ENCODE measurements around the gene ZNF831. TPM values are rescaled to one million over a fixed set of nuclear protein-coding genes. Genes with fewer than 3 reads are reported as not detected.

Gene ZNF831
- polyA plus RNA-seq, 3 donors = 0.09 TPM

- DNase-seq = no peak
Observed at GRCh38 chr20:59179988-59180387, 16.4 kb downstream of the ZNF831 start.

DNA sequence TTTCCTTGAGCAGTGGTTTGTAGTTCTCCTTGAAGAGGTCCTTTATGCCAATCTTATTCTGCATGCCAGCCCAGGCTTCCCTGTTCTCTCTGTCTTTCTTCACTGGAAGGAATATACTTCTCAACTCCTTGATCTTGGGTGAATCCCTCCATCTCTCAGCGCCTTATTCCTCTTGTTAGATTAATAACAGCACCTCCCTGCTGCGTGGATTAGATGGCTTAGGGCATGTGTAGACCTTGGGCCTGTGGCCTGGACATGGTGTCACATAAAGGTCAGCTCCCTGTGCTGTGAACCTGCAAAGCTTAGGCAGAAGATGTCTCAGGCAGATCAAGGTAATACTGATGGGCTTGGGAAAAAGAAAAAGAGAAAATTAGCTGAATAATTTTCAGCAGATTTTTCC, 18.3 kb downstream of the ZNF831 start:
- no peak for DNase-seq

DNA sequence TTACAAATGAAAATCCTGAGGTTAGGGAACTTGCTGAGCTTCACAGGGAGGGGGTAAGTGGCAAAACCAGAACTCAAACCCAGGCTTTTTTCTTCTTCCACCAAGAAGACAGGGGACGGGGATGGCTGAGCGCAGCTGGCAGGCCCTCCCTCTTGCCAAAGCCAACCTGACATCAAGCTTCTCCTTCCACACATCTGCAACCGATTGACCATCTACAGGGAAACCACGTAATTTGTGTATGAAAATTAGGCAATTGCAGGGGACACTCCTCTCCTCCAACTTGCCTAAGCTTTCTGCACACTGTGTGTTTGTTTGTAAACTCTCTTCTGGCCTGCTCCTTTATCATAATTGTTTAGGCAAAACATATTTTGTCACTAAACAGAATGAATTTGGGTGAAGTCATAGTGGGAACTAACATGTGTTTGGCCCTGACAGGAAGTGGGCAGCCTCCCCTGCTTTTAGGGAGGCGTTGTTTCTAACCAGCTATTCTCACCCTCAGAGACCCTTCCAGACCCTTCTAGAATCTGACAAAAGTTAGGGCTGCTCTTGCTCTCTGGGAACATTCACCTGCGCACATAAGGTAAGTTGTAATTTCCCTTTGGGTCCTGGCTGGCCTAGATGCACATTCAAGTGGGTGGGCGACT, 18.9 kb downstream of the ZNF831 start:
- DNase-seq = no peak

DNA sequence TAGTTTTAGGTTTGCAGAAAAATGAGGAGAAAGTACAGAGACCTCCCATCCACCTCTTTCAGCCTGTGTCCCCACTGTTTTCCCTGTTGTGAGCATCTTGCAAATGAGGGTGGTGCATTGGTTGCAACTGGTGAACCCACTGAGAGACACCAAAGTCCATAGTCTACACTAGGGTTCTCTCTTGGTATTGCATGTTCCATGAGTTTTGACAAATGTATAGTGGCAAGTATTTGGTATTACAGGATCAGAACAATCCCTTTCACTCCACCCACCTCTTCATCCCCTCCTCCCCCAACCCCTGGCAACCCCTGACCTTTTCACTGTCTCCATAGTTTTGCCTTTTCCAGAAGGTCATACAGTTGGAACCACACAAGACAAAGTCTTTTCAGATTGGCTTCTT, 20.1 kb downstream of the ZNF831 start:
- DNase-seq = no peak

GRCh38 chr20:59184880-59185447, 21.3 kb downstream of the ZNF831 start:
- DNase-seq = no peak

- DNase-seq = no peak
Observed at GRCh38 chr20:59185809-59186208, 22.2 kb downstream of the ZNF831 start.

GRCh38 chr20:59190466-59190865, 26.8 kb downstream of the ZNF831 start:
- DNase-seq = no peak

DNA sequence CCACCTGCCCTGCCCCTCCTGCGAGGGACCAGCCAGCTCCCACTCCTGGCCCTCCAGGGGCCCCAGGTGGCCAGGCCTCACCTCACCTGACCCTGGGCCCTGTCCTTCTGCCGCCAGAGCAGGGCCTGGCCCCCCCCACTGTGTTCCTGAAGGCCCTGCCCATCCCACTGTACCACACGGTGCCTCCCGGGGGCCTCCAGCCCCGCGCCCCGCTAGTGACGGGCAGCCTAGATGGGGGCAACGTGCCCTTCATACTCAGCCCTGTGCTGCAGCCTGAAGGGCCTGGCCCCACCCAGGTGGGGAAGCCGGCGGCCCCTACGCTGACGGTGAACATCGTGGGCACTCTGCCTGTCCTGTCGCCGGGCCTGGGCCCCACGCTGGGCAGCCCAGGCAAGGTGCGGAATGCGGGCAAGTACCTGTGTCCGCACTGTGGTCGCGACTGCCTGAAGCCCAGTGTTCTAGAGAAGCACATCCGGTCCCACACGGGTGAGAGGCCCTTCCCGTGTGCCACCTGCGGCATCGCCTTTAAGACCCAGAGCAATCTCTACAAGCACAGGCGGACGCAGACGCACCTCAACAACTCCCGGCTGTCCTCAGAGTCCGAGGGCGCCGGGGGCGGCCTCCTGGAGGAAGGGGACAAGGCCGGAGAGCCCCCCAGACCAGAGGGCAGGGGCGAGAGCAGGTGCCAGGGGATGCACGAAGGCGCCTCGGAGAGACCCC, 27.6 kb downstream of the ZNF831 start:
- DNase-seq = no peak

DNA sequence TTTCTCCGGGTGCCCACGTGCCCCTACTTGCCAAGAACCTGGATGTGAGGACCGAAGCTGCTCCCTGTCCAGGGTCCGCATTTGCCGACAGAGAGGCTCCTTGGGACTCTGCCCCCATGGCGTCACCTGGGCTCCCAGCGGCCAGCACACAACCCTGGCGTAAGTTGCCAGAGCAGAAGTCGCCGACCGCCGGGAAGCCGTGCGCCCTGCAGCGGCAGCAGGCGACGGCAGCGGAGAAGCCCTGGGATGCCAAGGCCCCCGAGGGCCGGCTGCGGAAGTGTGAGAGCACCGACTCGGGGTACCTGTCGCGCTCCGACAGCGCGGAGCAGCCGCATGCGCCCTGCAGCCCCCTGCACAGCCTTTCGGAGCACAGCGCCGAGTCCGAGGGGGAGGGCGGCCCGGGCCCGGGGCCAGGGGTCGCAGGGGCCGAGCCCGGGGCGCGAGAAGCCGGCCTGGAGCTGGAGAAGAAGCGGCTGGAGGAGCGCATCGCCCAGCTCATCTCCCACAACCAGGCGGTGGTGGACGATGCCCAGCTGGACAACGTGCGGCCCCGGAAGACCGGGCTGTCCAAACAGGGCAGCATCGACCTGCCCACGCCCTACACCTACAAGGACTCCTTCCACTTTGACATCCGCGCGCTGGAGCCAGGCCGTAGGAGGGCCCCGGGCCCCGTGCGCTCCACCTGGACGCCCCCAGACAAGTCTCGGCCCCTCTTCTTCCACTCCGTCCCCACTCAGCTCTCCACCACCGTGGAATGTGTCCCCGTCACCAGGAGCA, 28.3 kb downstream of the ZNF831 start:
- DNase-seq = no peak

DNA sequence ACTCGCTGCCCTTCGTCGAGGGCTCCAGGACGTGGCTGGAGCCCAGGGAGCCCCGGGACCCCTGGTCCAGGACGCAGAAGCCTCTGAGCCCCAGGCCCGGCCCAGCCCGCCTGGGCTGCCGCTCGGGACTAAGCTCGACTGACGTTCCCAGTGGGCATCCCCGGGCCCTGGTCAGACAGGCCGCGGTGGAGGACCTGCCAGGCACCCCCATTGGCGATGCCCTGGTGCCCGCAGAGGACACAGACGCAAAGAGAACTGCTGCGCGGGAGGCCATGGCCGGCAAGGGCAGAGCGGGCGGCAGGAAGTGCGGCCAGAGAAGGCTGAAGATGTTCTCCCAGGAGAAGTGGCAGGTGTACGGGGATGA, 28.9 kb downstream of the ZNF831 start:
- DNase-seq = no peak

DNA sequence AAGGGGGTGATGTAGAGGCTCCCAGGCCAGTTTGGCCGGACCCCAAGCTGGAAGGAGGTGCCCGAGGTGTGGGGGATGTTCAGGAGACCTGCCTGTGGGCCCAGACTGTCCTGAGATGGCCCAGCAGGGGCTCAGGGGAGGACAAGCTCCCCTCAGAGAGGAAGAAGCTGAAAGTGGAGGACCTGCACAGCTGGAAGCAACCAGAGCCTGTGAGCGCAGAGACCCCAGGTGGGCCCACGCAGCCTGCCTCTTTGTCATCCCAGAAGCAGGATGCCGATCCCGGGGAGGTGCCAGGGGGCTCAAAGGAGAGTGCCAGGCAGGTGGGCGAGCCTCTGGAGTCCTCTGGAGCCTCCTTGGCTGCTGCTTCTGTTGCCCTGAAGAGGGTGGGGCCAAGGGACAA, 29.7 kb downstream of the ZNF831 start:
- no peak for DNase-seq

GRCh38 chr20:59194023-59194935, 30.7 kb downstream of the ZNF831 start:
- DNase-seq = no peak

GRCh38 chr20:59195316-59195993, 31.8 kb downstream of the ZNF831 start:
- DNase-seq = no peak

DNA sequence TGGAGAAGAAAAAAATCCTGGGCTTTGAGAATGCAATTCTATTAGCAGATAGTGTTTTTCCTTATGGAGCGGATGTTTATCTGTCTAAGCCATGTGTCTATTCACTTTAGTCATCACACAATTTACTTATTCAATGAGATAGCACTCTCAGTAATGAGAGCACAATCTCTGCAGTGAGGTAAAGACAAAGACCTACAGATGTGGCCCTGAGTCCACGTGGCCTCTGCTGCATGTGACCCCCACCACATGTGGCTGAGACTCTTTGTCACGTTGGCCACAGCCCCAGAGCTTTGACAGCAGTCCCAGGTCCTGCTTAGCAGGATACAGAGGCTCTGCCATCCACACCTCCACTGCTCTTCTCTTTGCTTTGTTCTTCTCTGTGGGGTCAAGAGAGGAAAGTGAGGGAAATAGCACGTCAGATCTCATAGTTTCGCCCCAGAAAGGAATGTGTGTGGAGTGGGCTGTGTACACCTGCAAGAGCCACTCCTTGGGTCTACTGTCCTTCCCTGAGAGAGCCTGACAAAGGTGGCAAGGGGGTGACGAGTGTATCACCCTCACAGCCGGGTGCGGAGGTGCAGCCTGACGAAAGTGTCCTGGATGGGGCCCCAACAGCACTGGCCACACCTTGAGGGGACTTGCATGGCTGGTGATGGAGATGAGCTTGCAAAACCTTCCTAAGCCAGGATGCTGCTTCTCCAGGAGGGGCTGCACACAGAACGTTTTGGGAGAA, 40.7 kb downstream of the ZNF831 start:
- DNase-seq = no peak

GRCh38 chr20:59205044-59205443, 41.4 kb downstream of the ZNF831 start:
- no peak for DNase-seq

GRCh38 chr20:59207235-59207634, 43.6 kb downstream of the ZNF831 start:
- DNase-seq = no peak

GRCh38 chr20:59207742-59208357, 44.2 kb downstream of the ZNF831 start:
- DNase-seq = no peak

DNA sequence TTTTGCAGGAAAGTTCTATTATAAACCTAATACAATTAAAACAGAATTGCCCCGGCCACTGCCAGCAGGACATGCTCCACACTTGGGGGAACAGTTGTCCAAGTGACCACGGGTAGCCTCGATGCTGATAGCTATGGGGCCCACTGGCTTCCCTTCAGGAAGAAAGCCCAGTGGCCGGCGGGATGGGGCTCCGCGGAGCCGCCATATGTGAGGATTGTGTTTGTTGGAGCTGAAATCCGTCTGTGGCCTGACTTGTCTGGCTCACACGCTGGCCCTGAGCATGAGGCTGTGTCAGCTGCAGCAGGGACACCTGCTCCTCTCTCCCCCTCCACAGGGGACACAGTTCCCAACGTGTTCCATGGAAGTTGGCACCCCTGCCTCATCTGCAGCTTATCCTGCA, 46.6 kb downstream of the ZNF831 start:
- no peak for DNase-seq

DNA sequence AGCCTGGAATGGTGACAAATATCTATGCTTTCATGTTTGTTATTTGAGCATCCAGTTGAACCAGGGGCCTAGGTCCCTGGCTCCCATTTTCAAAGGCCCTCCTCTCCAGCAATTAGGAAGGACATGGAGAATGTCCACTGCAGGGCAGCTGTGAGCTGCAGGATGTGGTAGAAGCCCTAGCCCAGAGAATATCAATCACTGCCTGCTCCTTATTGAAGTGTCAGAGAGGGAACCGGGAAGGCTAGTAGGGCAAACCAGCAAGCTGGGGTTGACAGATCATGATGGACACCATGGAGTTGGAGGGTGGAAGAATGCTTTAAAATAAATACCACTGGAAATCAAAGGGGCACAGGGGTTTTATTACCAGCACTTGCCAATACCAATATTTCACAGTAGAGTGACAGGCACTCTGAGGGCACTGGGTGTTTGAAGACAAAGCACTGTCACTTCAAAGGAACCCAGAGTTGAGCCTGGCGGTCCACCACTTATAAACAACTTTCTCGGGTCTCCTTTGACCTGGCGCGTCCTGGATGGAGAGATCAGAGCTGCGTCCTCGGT, 47.7 kb downstream of the ZNF831 start:
- DNase-seq = no peak

GRCh38 chr20:59214073-59214472, 50.5 kb downstream of the ZNF831 start:
- DNase-seq = no peak
